ENCODE data around the gene IGDCC3. TPM values are rescaled to one million over a fixed set of nuclear protein-coding genes. Genes with fewer than 3 reads are reported as not detected.

Gene IGDCC3
- polyA plus RNA-seq, 3 donors from 2014 or later = not detected

DNA sequence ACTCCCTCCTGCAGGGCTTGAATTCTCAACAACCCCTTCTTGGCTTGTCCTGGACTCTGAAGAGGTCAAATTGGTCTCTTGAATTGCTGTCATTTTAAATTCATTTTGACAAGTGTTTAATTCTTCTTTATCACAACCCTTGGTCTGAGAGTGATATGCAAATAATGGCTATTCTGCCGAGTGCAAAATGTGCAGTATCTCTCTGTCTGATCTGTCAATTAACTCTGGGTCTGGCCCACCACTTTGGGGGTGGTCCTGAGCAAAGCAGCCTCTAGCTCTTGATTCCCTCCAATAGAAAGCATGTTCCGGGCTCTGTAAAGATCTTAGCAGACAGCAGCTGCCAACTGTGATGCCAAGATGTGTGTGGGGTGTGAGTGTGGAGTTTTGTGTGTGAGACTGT lies 2.2 kb upstream of the IGDCC3 start:
- no peak for DNase-seq
- no peaks in the 10 kb centered on the region for H3K9me3 Mint-ChIP-seq
- H3K27ac Mint-ChIP-seq = no peak overlapping the region
- H3K4me1 Mint-ChIP-seq = peaks cover 36 to 42% of the 10 kb centered on the region in 2 donors
- no peaks in the 10 kb centered on the region for H3K36me3 Mint-ChIP-seq
- no peak overlapping the region for H3K4me3 Mint-ChIP-seq
- H3K27me3 Mint-ChIP-seq (ENCODE audit: low read depth in 3 of 3) = peaks cover 8 to 25% (median 19%) of the 10 kb centered on the region in 3 donors

DNA sequence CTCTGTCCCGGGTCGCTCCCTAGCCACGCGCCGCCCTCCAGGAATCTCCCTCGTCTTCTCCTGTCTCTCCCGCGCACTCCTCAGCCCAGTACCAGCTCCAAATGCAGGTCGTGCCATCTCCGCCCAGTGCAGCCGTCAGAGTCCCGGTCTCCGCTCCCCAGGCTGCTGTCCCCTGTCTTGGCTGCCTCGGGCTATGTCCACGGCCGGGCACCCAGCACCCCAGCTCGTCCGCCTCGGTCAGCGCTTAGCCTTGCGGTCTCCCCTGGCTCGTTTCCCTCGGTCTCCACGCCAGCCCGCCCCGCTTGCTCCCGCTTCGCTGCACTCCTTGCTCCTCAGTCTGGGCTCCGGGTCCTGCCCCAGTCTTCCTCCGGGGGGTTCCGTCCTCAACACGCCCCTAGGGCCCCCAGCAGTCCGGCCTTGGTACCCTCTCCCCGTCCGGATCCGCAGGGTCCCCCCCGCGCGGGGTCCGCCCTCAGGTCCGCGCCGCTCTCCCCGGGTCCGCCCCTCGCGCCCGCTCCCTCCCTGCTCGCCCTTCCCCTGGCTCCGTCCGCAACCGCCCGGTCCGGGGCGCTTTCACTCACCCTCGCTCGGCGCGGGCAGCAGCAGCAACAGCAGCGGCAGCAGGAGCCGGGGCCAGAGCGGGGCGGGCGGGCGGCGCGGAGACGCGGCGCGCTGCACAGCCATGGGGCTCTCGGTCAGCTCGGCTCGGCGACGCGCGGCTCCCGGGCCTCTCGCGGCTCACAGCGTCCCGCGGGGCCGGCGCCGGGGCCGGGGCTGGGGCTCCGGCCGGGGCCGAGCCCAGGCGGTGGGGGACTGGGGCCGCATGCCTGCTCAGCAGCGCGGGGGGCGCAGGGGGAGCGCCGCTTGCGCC lies 462 bp downstream of the IGDCC3 start:
- Mint-ChIP-seq H3K9me3 (no peaks in the 10 kb centered on the region), H3K4me1 (peaks cover 23% of the 10 kb centered on the region in 2 donors), H3K27ac (no peak overlapping the region), H3K36me3 (no peaks in the 10 kb centered on the region), H3K27me3 (ENCODE audit: low read depth in 3 of 3) (peaks cover 12 to 39% (median 17%) of the 10 kb centered on the region in 3 donors), H3K4me3 (peak overlapping the region; percentile 22 to 80 (median 72))
- no peak for DNase-seq

GRCh38 chr15:65376767-65377104 lies 1.1 kb downstream of the IGDCC3 start:
- Mint-ChIP-seq H3K36me3 (no peaks in the 10 kb centered on the region), H3K9me3 (no peaks in the 10 kb centered on the region), H3K27me3 (ENCODE audit: low read depth in 3 of 3) (peaks cover 12 to 36% (median 13%) of the 10 kb centered on the region in 3 donors), H3K27ac (no peak overlapping the region), H3K4me3 (peak overlapping the region; percentile 22 to 80 (median 72)), H3K4me1 (peaks cover 17 to 23% of the 10 kb centered on the region in 2 donors)
- DNase-seq = no peak

DNA sequence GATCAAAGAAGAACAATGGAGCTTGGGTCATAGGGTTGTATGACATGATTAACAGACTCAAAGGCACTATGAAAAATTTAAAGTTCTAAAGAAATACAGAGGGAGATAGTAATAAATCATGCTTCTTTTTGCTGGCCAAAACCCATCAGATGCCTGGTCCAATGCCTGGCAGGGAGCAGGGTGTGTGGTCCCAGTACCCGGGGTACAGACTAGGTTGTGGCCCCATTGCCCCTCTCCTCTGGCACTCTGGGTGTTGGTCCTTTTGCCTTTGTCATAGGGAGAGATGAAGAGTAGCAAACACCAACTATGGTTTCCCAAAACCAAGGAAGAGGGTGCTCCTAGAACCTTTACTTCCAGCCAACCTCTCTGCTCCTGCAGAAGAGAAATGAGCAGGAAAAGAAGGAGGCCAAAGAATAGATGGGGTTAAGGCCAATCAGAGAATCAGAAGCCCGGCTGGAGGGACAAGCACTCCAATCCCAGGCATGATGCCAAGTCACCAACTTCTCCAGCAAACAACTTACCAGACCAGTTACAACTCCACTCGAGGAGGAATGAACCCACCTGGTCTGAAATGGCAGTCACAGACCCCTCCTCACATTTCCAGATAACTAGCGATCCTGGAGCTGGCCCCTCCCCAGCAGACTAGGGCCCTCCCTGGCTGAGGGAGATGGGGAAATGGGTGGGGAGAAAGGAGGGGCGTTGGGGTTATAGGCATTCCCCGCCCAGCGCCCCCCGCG lies 1.8 kb downstream of the IGDCC3 start:
- H3K4me3 Mint-ChIP-seq = peak overlapping the region in 4 of 5 donors; percentile 5 to 46 (median 22)
- no peak for DNase-seq
- peaks cover 12 to 36% (median 13%) of the 10 kb centered on the region in 3 donors for H3K27me3 Mint-ChIP-seq (ENCODE audit: low read depth in 3 of 3)
- no peak overlapping the region for H3K27ac Mint-ChIP-seq
- H3K9me3 Mint-ChIP-seq = no peaks in the 10 kb centered on the region
- peaks cover 17 to 23% of the 10 kb centered on the region in 2 donors for H3K4me1 Mint-ChIP-seq
- no peaks in the 10 kb centered on the region for H3K36me3 Mint-ChIP-seq

- H3K4me1 Mint-ChIP-seq = peaks cover 17 to 23% of the 10 kb centered on the region in 2 donors
- no peak overlapping the region for H3K4me3 Mint-ChIP-seq
- peaks cover 12 to 38% (median 13%) of the 10 kb centered on the region in 3 donors for H3K27me3 Mint-ChIP-seq (ENCODE audit: low read depth in 3 of 3)
Observed at GRCh38 chr15:65374821-65375401, 2.9 kb downstream of the IGDCC3 start.

DNA sequence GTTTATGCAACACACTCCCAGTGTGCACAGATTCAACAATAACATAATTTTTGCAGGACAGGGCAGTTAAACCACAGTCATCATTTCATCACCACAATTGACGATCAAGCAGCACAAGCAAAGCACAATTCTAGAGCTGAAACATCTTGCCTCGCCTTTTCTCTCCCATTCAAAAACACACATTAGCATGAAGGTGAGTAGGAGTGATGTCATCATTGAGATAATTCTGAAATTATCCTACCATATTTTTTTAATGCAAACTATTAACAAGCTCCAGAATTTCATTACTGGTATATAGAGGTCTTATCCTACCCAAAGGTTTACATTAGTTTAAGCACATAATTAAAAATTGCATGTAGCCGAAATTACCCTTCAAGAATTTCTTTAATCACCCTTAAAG lies 3.5 kb downstream of the IGDCC3 start:
- H3K27me3 Mint-ChIP-seq (ENCODE audit: low read depth in 3 of 3) = peaks cover 12 to 38% (median 13%) of the 10 kb centered on the region in 3 donors
- peaks cover 17 to 23% of the 10 kb centered on the region in 2 donors for H3K4me1 Mint-ChIP-seq
- DNase-seq = no peak
- H3K36me3 Mint-ChIP-seq = no peaks in the 10 kb centered on the region
- H3K4me3 Mint-ChIP-seq = no peak overlapping the region
- no peak overlapping the region for H3K27ac Mint-ChIP-seq
- no peaks in the 10 kb centered on the region for H3K9me3 Mint-ChIP-seq

More at GRCh38 chr15:65374821-65375401, 2.9 kb downstream of the IGDCC3 start:
- Mint-ChIP-seq H3K9me3 (no peaks in the 10 kb centered on the region), H3K36me3 (no peaks in the 10 kb centered on the region), H3K27ac (no peak overlapping the region)
- DNase-seq = no peak

GRCh38 chr15:65373163-65373651 lies 4.6 kb downstream of the IGDCC3 start:
- no peak overlapping the region for H3K27ac Mint-ChIP-seq
- no peak overlapping the region for H3K4me3 Mint-ChIP-seq
- peaks cover 13 to 17% of the 10 kb centered on the region in 2 donors for H3K4me1 Mint-ChIP-seq
- no peak for DNase-seq
- peaks cover 9 to 34% (median 12%) of the 10 kb centered on the region in 3 donors for H3K27me3 Mint-ChIP-seq (ENCODE audit: low read depth in 3 of 3)
- H3K9me3 Mint-ChIP-seq = no peaks in the 10 kb centered on the region
- no peaks in the 10 kb centered on the region for H3K36me3 Mint-ChIP-seq

- Mint-ChIP-seq H3K36me3 (no peaks in the 10 kb centered on the region), H3K27me3 (ENCODE audit: low read depth in 3 of 3) (peaks cover 8 to 33% (median 12%) of the 10 kb centered on the region in 3 donors), H3K4me1 (peaks cover 13 to 17% of the 10 kb centered on the region in 2 donors), H3K27ac (no peak overlapping the region), H3K9me3 (no peaks in the 10 kb centered on the region), H3K4me3 (no peak overlapping the region)
- no peak for DNase-seq
Observed at GRCh38 chr15:65372787-65373067, 5.1 kb downstream of the IGDCC3 start.

DNA sequence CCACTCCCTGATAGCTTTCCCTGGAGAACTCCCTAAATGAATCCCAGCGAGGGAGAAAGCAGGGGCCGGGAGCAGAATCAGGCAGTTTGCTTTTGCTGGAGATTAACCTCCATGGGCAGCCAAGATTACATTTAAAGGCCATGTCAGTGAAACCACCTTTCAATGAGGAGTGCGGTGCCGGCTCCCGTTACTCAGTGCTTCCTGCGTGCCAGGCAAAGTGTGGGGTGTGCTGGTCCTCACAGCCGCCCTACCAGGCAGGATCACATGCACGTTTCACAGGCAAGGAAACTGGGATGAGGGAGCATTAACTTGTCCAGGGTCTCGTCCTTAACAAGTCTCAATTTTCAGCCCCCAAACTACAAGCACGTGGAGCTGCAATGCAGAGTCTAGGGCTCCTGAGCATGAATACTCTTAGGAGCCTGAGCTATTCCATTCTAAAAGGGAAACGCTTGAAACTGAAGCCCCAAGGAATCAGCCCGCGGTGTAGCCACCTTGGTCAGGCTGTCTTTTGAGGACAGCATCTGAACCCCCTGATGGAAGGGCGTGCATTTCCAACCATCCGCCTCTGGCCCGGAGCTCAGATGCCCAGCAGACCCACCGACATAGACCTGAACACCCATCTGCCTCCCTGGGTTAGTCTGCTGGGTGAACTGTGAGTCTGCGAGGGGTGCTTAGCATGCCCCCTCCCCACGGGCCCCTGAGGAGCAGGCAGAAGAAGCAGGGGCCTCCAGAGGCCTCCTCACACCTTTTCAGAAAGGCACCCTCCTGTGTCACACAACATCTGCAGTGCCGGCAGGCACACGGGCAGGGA lies 5.6 kb downstream of the IGDCC3 start:
- Mint-ChIP-seq H3K27ac (no peak overlapping the region), H3K9me3 (no peaks in the 10 kb centered on the region), H3K4me1 (peaks cover 13 to 16% of the 10 kb centered on the region in 2 donors), H3K36me3 (no peaks in the 10 kb centered on the region), H3K27me3 (ENCODE audit: low read depth in 3 of 3) (peaks cover 8 to 33% (median 12%) of the 10 kb centered on the region in 3 donors), H3K4me3 (no peak overlapping the region)
- DNase-seq = no peak

DNA sequence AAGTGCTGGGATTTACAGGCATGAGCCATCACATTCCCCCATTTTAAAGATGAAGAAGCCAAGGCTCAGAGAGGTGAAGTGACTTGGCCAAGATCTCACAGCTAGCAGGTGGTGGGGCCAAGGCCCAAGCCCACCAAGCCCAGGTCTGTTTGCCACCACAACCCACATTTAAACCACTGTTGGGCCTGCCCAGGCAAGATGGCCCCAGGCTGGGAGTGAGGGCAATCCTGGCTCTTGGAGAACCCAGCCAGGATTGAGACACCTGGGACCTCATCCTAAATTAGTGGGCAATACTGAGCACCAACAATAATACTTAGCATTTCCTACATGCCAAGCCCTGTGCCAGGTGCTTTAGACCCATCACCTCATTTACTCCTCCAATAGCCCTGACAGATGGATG lies 6.9 kb downstream of the IGDCC3 start:
- Mint-ChIP-seq H3K27me3 (ENCODE audit: low read depth in 3 of 3) (peaks cover 2 to 23% (median 9%) of the 10 kb centered on the region in 3 donors), H3K4me1 (peaks cover 2 to 5% of the 10 kb centered on the region in 2 donors), H3K9me3 (no peaks in the 10 kb centered on the region), H3K27ac (no peak overlapping the region), H3K4me3 (no peak overlapping the region), H3K36me3 (no peaks in the 10 kb centered on the region)
- no peak for DNase-seq

GRCh38 chr15:65369651-65370050 lies 8.2 kb downstream of the IGDCC3 start:
- H3K4me3 Mint-ChIP-seq = no peak overlapping the region
- no peak for DNase-seq
- H3K4me1 Mint-ChIP-seq = no peaks in the 10 kb centered on the region
- H3K27me3 Mint-ChIP-seq (ENCODE audit: low read depth in 3 of 3) = peaks cover 2 to 13% (median 7%) of the 10 kb centered on the region in 3 donors
- no peaks in the 10 kb centered on the region for H3K9me3 Mint-ChIP-seq
- H3K27ac Mint-ChIP-seq = no peak overlapping the region
- no peaks in the 10 kb centered on the region for H3K36me3 Mint-ChIP-seq

DNA sequence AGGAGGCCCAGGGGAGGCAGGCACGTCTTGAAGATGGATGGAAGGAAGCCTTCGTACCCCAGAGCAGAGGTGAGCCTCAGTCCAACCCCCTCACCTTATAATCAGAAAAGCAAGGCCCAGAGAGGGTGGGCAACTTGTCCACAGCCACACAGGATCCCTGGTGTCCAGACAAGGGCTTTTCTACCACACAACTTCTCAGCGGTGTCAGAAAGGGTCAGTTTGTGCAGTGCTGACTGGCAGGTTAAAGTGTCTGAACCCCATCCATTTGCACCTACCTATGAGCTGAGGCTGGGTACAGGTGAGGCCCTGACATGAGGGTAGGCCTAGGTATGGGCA lies 8.6 kb downstream of the IGDCC3 start:
- H3K27ac Mint-ChIP-seq = no peak overlapping the region
- no peak for DNase-seq
- H3K27me3 Mint-ChIP-seq (ENCODE audit: low read depth in 3 of 3) = peaks cover 0 to 12% (median 7%) of the 10 kb centered on the region in 3 donors
- H3K4me1 Mint-ChIP-seq = no peaks in the 10 kb centered on the region
- no peaks in the 10 kb centered on the region for H3K9me3 Mint-ChIP-seq
- no peak overlapping the region for H3K4me3 Mint-ChIP-seq
- H3K36me3 Mint-ChIP-seq = no peaks in the 10 kb centered on the region

All from immature natural killer cell (primary cell).